Aorta (tissue), 5 donors: ENCODE measurements around the gene CBLB. TPM values are rescaled to one million over a fixed set of nuclear protein-coding genes. Genes with fewer than 3 reads are reported as not detected.

Source experiments
- ATAC-seq: fragments of 200-7000 bp; cut with Tn5 transposase; one replicate; pipeline ENCODE4 v1.9.1; 2022; ENCODE audit warnings: moderate library complexity; ENCODE audit not compliant: low FRiP score
- DNase-seq, 2 donors: peaks; one replicate each; pipeline ENCODE4 v3.0.0-alpha.2; 2020
- H3K27ac ChIP-seq, 2 donors: one replicate each; pipeline ENCODE4 v1.5.1; 2013; ENCODE audit warnings: low read length in 2 of 2, mild to moderate bottlenecking in 2 of 2, moderate library complexity in 2 of 2, control low read depth in 1 of 2, inconsistent platforms in 1 of 2, low read depth in 1 of 2
- H3K27me3 ChIP-seq, 2 donors: one replicate each; pipeline ENCODE4 v1.6.1; 2013; ENCODE audit warnings: control low read depth in 1 of 2, low read length in 1 of 2, mild to moderate bottlenecking in 1 of 2, moderate library complexity in 1 of 2; ENCODE audit not compliant: insufficient read depth in 2 of 2, control insufficient read depth in 1 of 2
- H3K36me3 ChIP-seq, 2 donors: one replicate each; pipeline ENCODE4 v1.6.1; 2013; ENCODE audit warnings: control low read depth in 1 of 2, low read length in 1 of 2, mild to moderate bottlenecking in 1 of 2; ENCODE audit not compliant: insufficient read depth in 2 of 2, control insufficient read depth in 1 of 2
- H3K4me1 ChIP-seq, 2 donors: one replicate each; pipeline ENCODE4 v1.6.1; 2013; ENCODE audit warnings: low read length in 2 of 2, control low read depth in 1 of 2, mild to moderate bottlenecking in 1 of 2, moderate library complexity in 1 of 2; ENCODE audit not compliant: insufficient read depth in 2 of 2, control insufficient read depth in 1 of 2
- H3K4me3 ChIP-seq, 2 donors: one replicate each; pipeline ENCODE4 v1.5.1; 2013; ENCODE audit warnings: low read length in 2 of 2, control low read depth in 1 of 2, mild to moderate bottlenecking in 1 of 2
- H3K9me3 ChIP-seq: one replicate; pipeline ENCODE4 v1.6.1; 2013; ENCODE audit warnings: mild to moderate bottlenecking, low read length; ENCODE audit not compliant: control insufficient read depth
- WGBS, 2 donors: extraction: QIAGEN DNeasy Blood & Tissue Kit; methylation state at CpG; one replicate each; pipeline ENCODE4 v1.1.7; 2013; 5-methylcytosine and 5-hydroxymethylcytosine counted together
- intact Hi-C, 2 donors: fragments of 100-400 bp; cut with DNase I; formaldehyde crosslinking; loops; one replicate each; pipeline versions ENCODE4 v1.14.2 to v1.15.0; 2022
- polyA plus RNA-seq, 2 donors: library from polyadenylated mRNA; stranded (reverse); fragments of 200-250 nt; gene quantifications; one replicate each; pipeline ENCODE4 v1.2.3, GENCODE V29; 2013
- total RNA-seq, 2 donors: library from RNA; stranded (reverse); fragmentation: NEBNext Ultra II Directional; extraction: Animal tissue kit (Norgen Biotek cat#: 25700); gene quantifications; one replicate each; pipeline ENCODE4 v1.2.1, GENCODE V29; 2021
- donor health status: healthy with polysubstance abuse.
- donor health status: Bipolar disorder and iron deficiency.
- donor health status: DM: no; HTN: no; CAD: no.
- donor health status: DM: no; HTN: no; CAD: no.
- donor health status: DM: yes; HTN: yes; CAD: no.

The CBLB gene
- total and polyA plus RNA-seq, 4 donors: 3.3 to 126 (median 54.1) TPM

- DNase-seq (no peak), ATAC-seq (no peak)
- H3K9me3 ChIP-seq: no peaks in the 10 kb centered on the region
- WGBS, 2 donors: 34 to 38% methylated on average over 3 of the region's 3 CpGs
- no peaks in the 10 kb centered on the region for H3K4me1 ChIP-seq
- no peak overlapping the region for H3K27ac ChIP-seq
- no peak overlapping the region for H3K4me3 ChIP-seq
- intact Hi-C loops: loop anchor here in 1 of 2 donors (10.0 kb wide), 1 partner anchor 433 kb away; no protein-coding TSS in a partner anchor
- H3K27me3 ChIP-seq: no peaks in the 10 kb centered on the region
- peaks cover 0 to 4% of the 10 kb centered on the region in 2 donors for H3K36me3 ChIP-seq
Measured at GRCh38 chr3:105691633-105692032, 177.2 kb downstream of the CBLB start.

- H3K27me3 ChIP-seq: no peaks in the 10 kb centered on the region
- intact Hi-C loops: loop anchor here in 1 of 2 donors (10.0 kb wide), 1 partner anchor 434 kb away; no protein-coding TSS in a partner anchor
- H3K4me3 ChIP-seq: no peak overlapping the region
- H3K9me3 ChIP-seq: no peaks in the 10 kb centered on the region
- H3K4me1 ChIP-seq: no peaks in the 10 kb centered on the region
- H3K27ac ChIP-seq: no peak overlapping the region
- DNase-seq (no peak), ATAC-seq (no peak)
- peaks cover 0 to 4% of the 10 kb centered on the region in 2 donors for H3K36me3 ChIP-seq
Measured at GRCh38 chr3:105691053-105691452, 177.8 kb downstream of the CBLB start.

GRCh38 chr3:105688821-105689220 is 180.0 kb downstream of the CBLB start:
- Histone ChIP-seq H3K36me3 (peaks cover 0 to 4% of the 10 kb centered on the region in 2 donors), H3K4me3 (no peak overlapping the region), H3K27me3 (no peaks in the 10 kb centered on the region), H3K27ac (no peak overlapping the region), H3K9me3 (no peaks in the 10 kb centered on the region), H3K4me1 (no peaks in the 10 kb centered on the region)
- DNase-seq (no peak), ATAC-seq (no peak)
- WGBS, 2 donors: 92 to 95% methylated on average over 1 of the region's 1 CpG
- intact Hi-C loops: loop anchor here (5.0 to 10.0 kb wide), 2 partner anchors 436 to 923 kb away; no protein-coding TSS in a partner anchor

GRCh38 chr3:105686278-105686897 is 182.4 kb downstream of the CBLB start:
- WGBS, 2 donors: 49 to 54% methylated on average over 2 of the region's 2 CpGs
- Histone ChIP-seq H3K36me3 (no peaks in the 10 kb centered on the region), H3K27ac (no peak overlapping the region), H3K4me1 (no peaks in the 10 kb centered on the region), H3K4me3 (no peak overlapping the region), H3K27me3 (no peaks in the 10 kb centered on the region), H3K9me3 (no peaks in the 10 kb centered on the region)
- ATAC-seq (no peak), DNase-seq (no peak)
- intact Hi-C loops: loop anchor here (5.0 to 10.0 kb wide), 2 partner anchors 438 to 926 kb away; no protein-coding TSS in a partner anchor

- Histone ChIP-seq H3K27ac (no peak overlapping the region), H3K4me3 (no peak overlapping the region), H3K36me3 (peaks cover 0 to 3% of the 10 kb centered on the region in 2 donors), H3K27me3 (no peaks in the 10 kb centered on the region), H3K9me3 (no peaks in the 10 kb centered on the region), H3K4me1 (peaks cover 0 to 2% of the 10 kb centered on the region in 2 donors)
- ATAC-seq (no peak), DNase-seq (no peak)
- WGBS, 2 donors: 85 to 91% methylated on average over 2 of the region's 2 CpGs
- intact Hi-C loops: loop anchor here in 1 of 2 donors (10.0 kb wide), 2 partner anchors 445 to 925 kb away; no protein-coding TSS in a partner anchor
Measured at GRCh38 chr3:105679951-105680350, 188.9 kb downstream of the CBLB start.

GRCh38 chr3:105678017-105678416 is 190.8 kb downstream of the CBLB start:
- H3K36me3 ChIP-seq: peaks cover 0 to 3% of the 10 kb centered on the region in 2 donors
- no peak overlapping the region for H3K27ac ChIP-seq
- H3K4me3 ChIP-seq: no peak overlapping the region
- H3K27me3 ChIP-seq: no peaks in the 10 kb centered on the region
- H3K4me1 ChIP-seq: peaks cover 2 to 5% of the 10 kb centered on the region in 2 donors
- H3K9me3 ChIP-seq: no peaks in the 10 kb centered on the region
- WGBS, 2 donors: 37 to 38% methylated on average over 3 of the region's 3 CpGs
- DNase-seq: no peak
- intact Hi-C loops: loop anchor here in 1 of 2 donors (10.0 kb wide), 1 partner anchor 927 kb away; no protein-coding TSS in a partner anchor
- no peak for ATAC-seq

- peaks cover 0 to 3% of the 10 kb centered on the region in 2 donors for H3K36me3 ChIP-seq
- ATAC-seq: no peak
- no peaks in the 10 kb centered on the region for H3K9me3 ChIP-seq
- DNase-seq: no peak
- H3K27me3 ChIP-seq: no peaks in the 10 kb centered on the region
- H3K4me3 ChIP-seq: no peak overlapping the region
- intact Hi-C loops: loop anchor here in 1 of 2 donors (10.0 kb wide), 1 partner anchor 928 kb away; no protein-coding TSS in a partner anchor
- no peak overlapping the region for H3K27ac ChIP-seq
- peaks cover 2 to 5% of the 10 kb centered on the region in 2 donors for H3K4me1 ChIP-seq
- 82 to 83% methylated on average over 5 of the region's 5 CpGs for WGBS, 2 donors
Measured at GRCh38 chr3:105676621-105677300, 192.1 kb downstream of the CBLB start.

GRCh38 chr3:105674437-105675065 is 194.3 kb downstream of the CBLB start:
- peaks cover 0 to 3% of the 10 kb centered on the region in 2 donors for H3K36me3 ChIP-seq
- H3K4me1 ChIP-seq: peaks cover 2 to 5% of the 10 kb centered on the region in 2 donors
- ATAC-seq (no peak), DNase-seq (no peak)
- intact Hi-C loops: loop anchor here in 1 of 2 donors (10.0 kb wide), 1 partner anchor 930 kb away; no protein-coding TSS in a partner anchor
- no peak overlapping the region for H3K4me3 ChIP-seq
- no peaks in the 10 kb centered on the region for H3K27me3 ChIP-seq
- H3K9me3 ChIP-seq: no peaks in the 10 kb centered on the region
- no peak overlapping the region for H3K27ac ChIP-seq
